ENCODE results near the gene YIPF6.
"Not testable (repeated sequence)": the region's sequence is repeated elsewhere in the genome, so short reads cannot be mapped to it uniquely, and the experiment has no call there.

Gene YIPF6

DNA sequence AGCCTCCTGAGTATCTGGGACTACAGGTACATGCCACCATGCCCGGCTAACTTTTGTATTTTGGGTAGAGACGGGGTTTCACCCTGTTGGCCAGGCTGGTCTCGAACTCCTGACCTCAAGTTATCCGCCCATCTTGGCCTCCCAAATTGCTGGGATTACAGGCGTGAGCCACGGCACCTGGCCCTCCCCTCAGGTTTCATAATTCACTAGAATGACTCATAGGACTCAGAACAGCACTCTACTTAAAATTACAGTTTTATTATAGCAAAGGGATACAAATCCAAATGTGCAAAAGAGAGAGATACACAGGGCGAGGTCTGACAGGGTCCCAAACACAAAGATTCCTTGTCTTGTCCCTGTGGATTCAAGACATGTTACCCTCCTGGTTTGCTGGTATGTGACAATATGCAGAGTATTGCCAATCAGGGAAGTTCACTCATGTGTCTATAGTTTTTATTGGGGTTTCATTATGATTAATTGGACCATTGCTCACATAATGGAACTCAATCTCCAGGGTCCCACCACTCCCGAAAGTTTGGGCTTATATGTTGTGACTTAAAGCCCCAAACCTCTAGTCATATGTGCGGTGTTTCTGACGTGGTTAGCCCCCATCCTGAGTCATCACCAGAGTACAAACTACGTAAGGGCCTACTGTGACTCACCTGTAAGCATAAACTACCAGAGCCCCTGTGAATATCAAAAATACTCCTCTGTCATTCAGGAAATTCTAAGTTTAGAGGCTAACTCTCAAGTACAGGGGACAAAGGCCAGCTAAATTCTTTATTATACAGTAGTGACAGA, 5.2 kb downstream of the YIPF6 start:
- in situ Hi-C loops (cut with MboI; ENCODE audit: low pct_unique_long_range_greater_than_20kb, low sequenced_read_pairs, unreplicated experiment), result loop anchor here (25.0 kb wide), 1 partner anchor 208 kb away; no protein-coding TSS in a partner anchor
- TF ChIP-seq, protein P1, sequence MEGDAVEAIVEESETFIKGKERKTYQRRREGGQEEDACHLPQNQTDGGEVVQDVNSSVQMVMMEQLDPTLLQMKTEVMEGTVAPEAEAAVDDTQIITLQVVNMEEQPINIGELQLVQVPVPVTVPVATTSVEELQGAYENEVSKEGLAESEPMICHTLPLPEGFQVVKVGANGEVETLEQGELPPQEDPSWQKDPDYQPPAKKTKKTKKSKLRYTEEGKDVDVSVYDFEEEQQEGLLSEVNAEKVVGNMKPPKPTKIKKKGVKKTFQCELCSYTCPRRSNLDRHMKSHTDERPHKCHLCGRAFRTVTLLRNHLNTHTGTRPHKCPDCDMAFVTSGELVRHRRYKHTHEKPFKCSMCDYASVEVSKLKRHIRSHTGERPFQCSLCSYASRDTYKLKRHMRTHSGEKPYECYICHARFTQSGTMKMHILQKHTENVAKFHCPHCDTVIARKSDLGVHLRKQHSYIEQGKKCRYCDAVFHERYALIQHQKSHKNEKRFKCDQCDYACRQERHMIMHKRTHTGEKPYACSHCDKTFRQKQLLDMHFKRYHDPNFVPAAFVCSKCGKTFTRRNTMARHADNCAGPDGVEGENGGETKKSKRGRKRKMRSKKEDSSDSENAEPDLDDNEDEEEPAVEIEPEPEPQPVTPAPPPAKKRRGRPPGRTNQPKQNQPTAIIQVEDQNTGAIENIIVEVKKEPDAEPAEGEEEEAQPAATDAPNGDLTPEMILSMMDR (IDR thresholded peaks at IDR 0.05; ENCODE audit: extremely low read depth, insufficient read depth, missing control alignments), result no peak
- no peak for DNase-seq (ENCODE audit: low spot score)

DNA sequence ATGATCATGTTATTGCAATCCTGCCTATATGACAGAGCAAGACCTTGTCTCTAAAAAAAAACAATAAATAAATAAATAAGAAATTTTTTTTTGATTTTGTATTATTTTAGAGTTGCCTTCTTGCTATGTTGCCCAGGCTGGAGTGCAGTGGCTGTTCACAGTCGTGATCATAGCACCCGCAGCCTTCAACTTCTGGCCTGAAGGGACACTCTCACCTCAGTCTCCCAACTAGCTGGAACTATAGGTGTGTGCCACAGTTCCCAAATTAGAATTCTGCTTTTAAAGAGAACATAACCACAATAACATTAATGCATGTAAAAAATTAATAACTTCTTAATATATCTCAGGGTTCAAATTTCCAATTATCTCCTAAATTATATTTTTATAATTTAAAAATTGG, 7.8 kb downstream of the YIPF6 start:
- in situ Hi-C loops (cut with MboI; ENCODE audit: low pct_unique_long_range_greater_than_20kb, low sequenced_read_pairs, unreplicated experiment), result loop anchor here (25.0 kb wide), 1 partner anchor 206 kb away; no protein-coding TSS in a partner anchor
- TF ChIP-seq, protein P1 (IDR thresholded peaks at IDR 0.05; ENCODE audit: extremely low read depth, insufficient read depth, missing control alignments), result no peak
- DNase-seq (ENCODE audit: low spot score), result no peak

DNA sequence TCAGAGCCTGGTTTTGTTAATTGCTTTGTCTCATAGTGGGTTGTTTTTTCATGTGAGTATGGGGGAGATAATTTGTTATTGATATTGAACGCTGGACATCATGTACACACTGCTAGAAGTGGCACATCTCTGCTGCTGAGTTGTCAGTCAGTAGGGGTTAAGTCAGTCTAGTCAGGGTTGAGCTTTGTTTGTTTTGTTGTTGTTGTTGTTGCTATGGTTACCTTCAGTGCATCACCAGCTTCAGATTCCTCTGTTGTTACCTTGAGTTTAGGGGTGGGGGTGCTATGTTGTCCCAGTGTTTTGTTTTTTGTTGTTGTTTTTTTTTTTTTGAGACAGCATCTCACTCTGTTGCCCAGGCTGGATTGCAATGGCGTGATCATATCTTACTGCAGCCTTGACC, 9.9 kb downstream of the YIPF6 start:
- in situ Hi-C loops (cut with MboI; ENCODE audit: low pct_unique_long_range_greater_than_20kb, low sequenced_read_pairs, unreplicated experiment), result loop anchor here (25.0 kb wide), 1 partner anchor 204 kb away; no protein-coding TSS in a partner anchor
- no peak for DNase-seq (ENCODE audit: low spot score)
- TF ChIP-seq, protein P1 (IDR thresholded peaks at IDR 0.05; ENCODE audit: extremely low read depth, insufficient read depth, missing control alignments), result no peak

DNA sequence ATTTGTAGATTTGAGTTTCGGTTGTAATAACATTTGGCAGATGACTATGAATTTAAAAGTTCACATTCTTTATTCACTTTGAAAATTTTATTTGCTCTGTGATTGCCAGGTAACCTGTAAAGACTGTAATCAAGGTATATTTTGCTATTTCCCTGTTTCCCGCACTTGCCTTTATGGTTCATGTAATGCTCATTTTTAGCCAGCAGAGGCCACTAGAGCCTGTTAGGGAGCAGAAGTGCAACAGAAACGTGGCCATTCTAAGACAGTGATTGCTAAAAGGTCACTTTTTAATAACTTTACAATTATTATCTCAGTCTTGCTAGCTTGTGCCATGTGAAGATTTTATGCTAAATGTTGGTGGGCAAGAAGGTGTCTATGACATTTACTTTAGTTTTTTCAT, 12.4 kb downstream of the YIPF6 start:
- TF ChIP-seq, protein P1 (IDR thresholded peaks at IDR 0.05; ENCODE audit: extremely low read depth, insufficient read depth, missing control alignments), result peak; percentile 82
- peak; percentile 63 for DNase-seq (ENCODE audit: low spot score)
- in situ Hi-C loops (cut with MboI; ENCODE audit: low pct_unique_long_range_greater_than_20kb, low sequenced_read_pairs, unreplicated experiment), result loop anchor here (25.0 kb wide), 1 partner anchor 201 kb away; no protein-coding TSS in a partner anchor

DNA sequence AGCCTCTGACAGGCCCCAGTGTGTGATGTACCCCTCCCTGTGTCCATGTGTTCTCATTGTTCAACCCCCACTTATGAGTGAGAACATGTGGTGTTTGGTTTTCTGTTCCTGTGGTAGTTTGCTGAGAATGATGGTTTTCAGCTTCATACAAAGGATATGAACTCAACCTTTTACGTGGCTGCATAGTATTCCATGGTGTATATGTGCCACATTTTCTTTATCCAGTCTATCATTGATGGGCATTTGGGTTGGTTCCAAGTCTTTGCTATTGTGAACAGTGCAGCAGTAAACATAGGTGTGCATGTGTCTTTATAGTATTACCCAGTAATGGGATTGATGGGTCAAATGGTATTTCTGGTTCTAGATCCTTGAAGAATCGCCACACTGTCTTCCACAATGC, 25.8 kb downstream of the YIPF6 start:
- DNase-seq (ENCODE audit: low spot score), result not testable (repeated sequence)
- in situ Hi-C loops (cut with MboI; ENCODE audit: low pct_unique_long_range_greater_than_20kb, low sequenced_read_pairs, unreplicated experiment), result loop anchor here (25.0 kb wide), 1 partner anchor 188 kb away; no protein-coding TSS in a partner anchor

DNA sequence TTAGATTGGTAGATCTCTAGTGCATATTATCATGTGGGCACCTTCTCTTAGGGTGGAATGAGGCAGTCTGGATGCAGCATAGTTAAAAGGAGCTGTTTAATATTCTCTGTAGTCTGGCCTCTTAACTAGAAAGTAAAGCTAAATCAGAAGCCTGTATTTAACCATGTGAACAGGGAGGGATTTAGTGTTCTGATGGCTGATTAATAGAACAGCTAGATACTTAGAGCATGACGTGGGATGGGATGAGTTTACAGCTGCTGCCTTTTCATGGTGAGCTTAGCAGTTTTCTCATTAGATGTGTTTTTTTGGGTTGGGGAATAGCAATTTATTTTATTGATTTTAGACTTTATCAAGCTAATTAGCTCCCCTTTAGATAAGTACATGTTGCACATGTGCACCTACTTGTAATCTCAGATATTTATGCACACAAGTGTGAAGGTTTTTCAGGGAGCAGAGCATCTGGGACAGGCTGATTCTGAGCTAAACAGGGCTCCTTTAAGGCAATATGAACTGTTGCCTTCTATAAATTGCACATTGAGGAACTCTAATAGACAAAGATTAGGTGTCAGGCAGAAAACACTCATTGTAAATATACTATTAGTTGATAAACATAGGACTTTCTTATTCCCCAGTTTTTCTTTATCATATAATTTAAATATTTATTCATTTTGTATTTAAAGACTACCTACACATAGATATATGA, 34.1 kb downstream of the YIPF6 start:
- DNase-seq (ENCODE audit: low spot score), result no peak
- TF ChIP-seq, protein P1 (IDR thresholded peaks at IDR 0.05; ENCODE audit: extremely low read depth, insufficient read depth, missing control alignments), result no peak
- in situ Hi-C loops (cut with MboI; ENCODE audit: low pct_unique_long_range_greater_than_20kb, low sequenced_read_pairs, unreplicated experiment), result no loop called here

DNA sequence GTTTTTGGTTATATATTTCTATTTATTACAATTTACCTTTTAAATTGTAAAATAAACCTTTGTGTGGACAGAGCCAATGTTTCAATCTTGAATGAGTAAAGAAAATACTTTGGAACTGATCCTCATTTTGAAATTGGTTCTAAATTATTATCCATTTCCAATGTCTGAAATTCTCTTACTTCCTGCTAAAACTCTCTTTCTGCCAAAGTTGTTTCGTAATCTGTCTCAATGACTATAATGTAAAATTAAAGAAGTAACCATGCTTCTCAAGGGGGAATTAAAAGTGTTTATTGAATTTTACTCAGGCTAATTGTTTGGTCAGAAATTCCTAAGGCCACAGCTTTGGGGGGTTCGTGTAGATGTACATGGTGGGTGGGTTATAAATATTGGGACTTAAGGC, 34.8 kb downstream of the YIPF6 start:
- DNase-seq (ENCODE audit: low spot score), result no peak
- TF ChIP-seq, protein P1 (IDR thresholded peaks at IDR 0.05; ENCODE audit: extremely low read depth, insufficient read depth, missing control alignments), result no peak
- in situ Hi-C loops (cut with MboI; ENCODE audit: low pct_unique_long_range_greater_than_20kb, low sequenced_read_pairs, unreplicated experiment), result no loop called here

All from GM13977 (cell line).